T-helper 17 cell (primary cell): Measurements from ENCODE around the gene NDUFAF2. TPM values are rescaled to one million over a fixed set of nuclear protein-coding genes. Genes with fewer than 3 reads are reported as not detected.

ENCODE experiments used
- ATAC-seq: fragments of 150-1000 bp; cut with Tn5 transposase; 2 replicates; pipeline ENCODE4 v1.10.0; 2021; ENCODE audit warnings: mild to moderate bottlenecking, moderate library complexity
- DNase-seq, 3 donors: peaks; one replicate each; pipeline versions ENCODE4 v3.0.0 to v3.0.0-alpha.2; 2020 to 2021
- H3K9me3 ChIP-seq: one replicate; pipeline ENCODE4 v1.7.0; 2013; ENCODE audit warnings: low read length, mild to moderate bottlenecking; ENCODE audit not compliant: control insufficient read depth, poor library complexity, severe bottlenecking
- H3K27ac Mint-ChIP-seq: one replicate; pipeline ENCODE4 v1.8.0; 2022; ENCODE audit warnings: mild to moderate bottlenecking, moderate library complexity, mixed read lengths
- H3K27me3 Mint-ChIP-seq: one replicate; pipeline ENCODE4 v1.8.0; 2022; ENCODE audit warnings: mixed read lengths
- H3K36me3 Mint-ChIP-seq: one replicate; pipeline ENCODE4 v1.8.0; 2022; ENCODE audit warnings: low read depth, mixed read lengths
- H3K4me1 Mint-ChIP-seq: one replicate; pipeline ENCODE4 v1.8.0; 2022; ENCODE audit warnings: mild to moderate bottlenecking, mixed read lengths
- H3K4me3 Mint-ChIP-seq: one replicate; pipeline ENCODE4 v1.8.0; 2022; ENCODE audit warnings: mild to moderate bottlenecking, moderate library complexity, mixed read lengths
- total RNA-seq, 4 donors: library from RNA in 2 of 4; stranded (reverse) in 2 of 4; gene quantifications; one replicate each; pipeline ENCODE4 v1.2.3 and lab custom pipeline; 2022 to 2026

Gene NDUFAF2
- total RNA-seq, 2 donors from 2014 or later: 10.5 to 14.5 TPM

DNA sequence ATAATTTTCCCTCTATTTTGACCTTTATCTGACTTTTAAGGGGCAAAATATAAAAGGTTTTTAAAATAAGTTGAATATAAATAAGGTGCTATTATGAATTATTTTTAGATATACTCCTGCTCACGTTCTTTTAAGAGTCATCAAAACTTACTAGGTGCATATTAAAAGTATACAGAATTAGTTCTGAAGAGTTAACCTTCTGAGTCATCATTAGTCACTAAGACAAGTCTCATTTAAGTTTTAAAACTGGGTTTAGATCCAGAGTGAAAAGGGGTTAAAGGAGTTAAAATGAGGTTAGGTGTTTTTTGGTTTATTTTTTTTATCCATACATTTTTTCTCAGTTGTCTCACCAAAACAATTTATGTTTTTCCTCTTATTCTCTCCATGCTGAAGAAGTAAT lies 175.5 kb downstream of the NDUFAF2 start:
- H3K4me1 Mint-ChIP-seq: peaks cover 2% of the 10 kb centered on the region

DNA sequence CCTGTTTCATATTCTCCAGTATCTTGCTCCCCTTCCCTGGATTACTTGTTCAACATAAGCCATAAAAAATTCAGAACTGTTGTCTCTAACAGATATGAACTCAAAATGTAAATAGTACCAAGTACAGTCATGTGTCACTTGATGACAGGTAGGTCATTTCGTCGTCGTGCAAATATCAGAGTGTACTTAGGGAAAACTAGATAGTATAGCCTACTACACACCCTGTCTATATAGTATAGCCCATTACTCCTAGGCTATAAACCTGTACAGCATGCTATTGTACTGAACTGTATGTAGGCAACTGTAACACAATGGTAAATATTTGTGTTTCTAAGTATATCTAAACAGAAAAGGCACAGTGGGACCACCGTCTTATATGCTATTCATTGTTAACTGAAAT lies 178.1 kb downstream of the NDUFAF2 start:
- no peak overlapping the region for H3K4me3 Mint-ChIP-seq
- no peak for ATAC-seq

More for the DNA sequence above, 175.5 kb downstream of the NDUFAF2 start:
- no peaks in the 10 kb centered on the region for H3K9me3 ChIP-seq
- no peaks in the 10 kb centered on the region for H3K27me3 Mint-ChIP-seq
- no peaks in the 10 kb centered on the region for H3K36me3 Mint-ChIP-seq
- no peak overlapping the region for H3K4me3 Mint-ChIP-seq
- no peak for DNase-seq
- H3K27ac Mint-ChIP-seq: no peak overlapping the region
- no peak for ATAC-seq

GRCh38 chr5:61130289-61130688 lies 185.3 kb downstream of the NDUFAF2 start:
- Mint-ChIP-seq H3K27ac (no peak overlapping the region), H3K4me1 (no peaks in the 10 kb centered on the region), H3K4me3 (no peak overlapping the region), H3K27me3 (no peaks in the 10 kb centered on the region), H3K36me3 (peaks cover 2% of the 10 kb centered on the region)
- DNase-seq (no peak), ATAC-seq (no peak)
- H3K9me3 ChIP-seq: no peaks in the 10 kb centered on the region

More for the DNA sequence above, 178.1 kb downstream of the NDUFAF2 start:
- peaks cover 2% of the 10 kb centered on the region for H3K36me3 Mint-ChIP-seq
- no peak for DNase-seq
- H3K27ac Mint-ChIP-seq: no peak overlapping the region
- no peaks in the 10 kb centered on the region for H3K9me3 ChIP-seq
- peaks cover 2% of the 10 kb centered on the region for H3K4me1 Mint-ChIP-seq
- H3K27me3 Mint-ChIP-seq: no peaks in the 10 kb centered on the region

DNA sequence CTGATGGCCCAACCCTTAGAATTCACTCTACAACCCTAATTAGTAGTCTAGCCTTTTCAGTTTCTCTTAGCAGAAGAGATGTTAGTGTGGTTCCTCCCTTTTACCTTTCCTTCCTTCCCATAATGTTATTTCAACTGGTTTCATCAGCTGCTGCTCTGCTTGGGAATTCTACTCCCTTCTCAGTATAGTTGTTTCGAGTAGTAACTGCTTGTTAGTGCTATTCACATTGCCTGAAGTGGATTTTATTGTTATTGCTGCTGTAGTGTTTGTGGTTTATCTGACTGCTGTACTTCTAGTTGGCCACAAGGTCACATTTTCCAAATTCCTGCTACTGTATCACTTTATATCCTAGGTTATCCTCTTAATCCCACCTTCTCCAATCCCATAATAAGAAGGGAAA lies 187.6 kb downstream of the NDUFAF2 start:
- no peaks in the 10 kb centered on the region for H3K36me3 Mint-ChIP-seq
- H3K9me3 ChIP-seq: no peaks in the 10 kb centered on the region
- DNase-seq (no peak), ATAC-seq (no peak)
- no peak overlapping the region for H3K4me3 Mint-ChIP-seq
- H3K27me3 Mint-ChIP-seq: no peaks in the 10 kb centered on the region
- no peaks in the 10 kb centered on the region for H3K4me1 Mint-ChIP-seq
- no peak overlapping the region for H3K27ac Mint-ChIP-seq

DNA sequence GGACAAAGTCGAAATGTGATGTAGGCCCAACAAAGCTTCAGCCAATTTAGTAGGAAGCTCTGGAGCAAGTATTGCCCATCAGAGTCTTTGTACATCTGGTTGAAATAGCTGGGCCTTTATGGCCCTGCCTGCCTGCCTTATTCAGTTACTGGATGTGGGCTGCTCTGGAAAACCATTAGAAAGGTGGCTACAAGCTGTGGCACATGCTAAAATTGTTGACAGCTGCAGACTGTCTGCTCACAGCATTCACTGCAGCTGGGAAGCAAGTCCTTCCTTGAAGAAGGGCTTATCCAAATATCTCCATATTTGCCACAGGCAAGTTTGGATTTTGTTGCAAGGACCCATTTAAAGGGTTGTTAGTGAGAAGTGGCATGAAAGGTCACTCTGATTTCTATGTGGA lies 192.8 kb downstream of the NDUFAF2 start:
- Mint-ChIP-seq H3K27me3 (no peaks in the 10 kb centered on the region), H3K4me1 (peaks cover 2% of the 10 kb centered on the region), H3K27ac (no peak overlapping the region), H3K4me3 (no peak overlapping the region), H3K36me3 (no peaks in the 10 kb centered on the region)
- DNase-seq (no peak), ATAC-seq (no peak)
- H3K9me3 ChIP-seq: no peaks in the 10 kb centered on the region

DNA sequence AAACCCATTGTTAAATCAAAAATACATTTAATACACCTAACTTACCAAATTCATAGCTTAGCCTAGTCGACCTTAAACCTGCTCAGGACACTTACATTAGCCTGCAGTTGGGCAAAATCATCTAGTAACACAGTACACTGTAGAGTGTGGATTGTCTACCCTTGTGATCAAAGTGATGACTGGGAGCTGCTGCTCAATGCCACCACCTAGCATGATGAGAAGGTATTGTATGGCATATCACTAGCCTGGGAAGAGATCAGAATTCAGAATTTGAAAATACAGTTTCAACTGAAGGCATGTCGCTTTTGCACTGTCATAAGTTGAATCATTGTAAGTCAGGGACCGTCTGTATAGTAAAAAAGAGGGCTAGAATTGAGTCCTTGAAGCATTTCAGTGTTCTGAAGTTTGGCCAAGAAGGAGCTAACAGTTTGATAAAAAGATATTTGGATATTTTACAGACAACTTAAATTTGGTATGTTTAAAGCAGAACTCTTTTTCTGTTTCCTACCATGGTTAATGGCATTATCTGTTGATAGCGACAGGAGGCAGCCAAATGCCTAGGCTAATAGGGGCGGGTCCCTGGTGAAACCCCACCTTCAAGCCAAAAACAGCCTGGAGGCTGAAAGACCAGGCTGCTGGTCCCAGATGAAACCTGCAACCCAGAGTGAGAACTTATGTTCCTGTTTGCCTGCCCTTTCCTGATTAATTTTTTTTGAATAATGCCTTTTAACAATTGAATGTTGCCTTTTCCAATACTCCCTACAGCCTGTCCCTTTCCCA lies 194.3 kb downstream of the NDUFAF2 start:
- no peak for ATAC-seq
- Mint-ChIP-seq H3K4me1 (peaks cover 2% of the 10 kb centered on the region), H3K36me3 (no peaks in the 10 kb centered on the region), H3K27me3 (no peaks in the 10 kb centered on the region), H3K4me3 (no peak overlapping the region), H3K27ac (no peak overlapping the region)
- H3K9me3 ChIP-seq: no peaks in the 10 kb centered on the region
- no peak for DNase-seq

DNA sequence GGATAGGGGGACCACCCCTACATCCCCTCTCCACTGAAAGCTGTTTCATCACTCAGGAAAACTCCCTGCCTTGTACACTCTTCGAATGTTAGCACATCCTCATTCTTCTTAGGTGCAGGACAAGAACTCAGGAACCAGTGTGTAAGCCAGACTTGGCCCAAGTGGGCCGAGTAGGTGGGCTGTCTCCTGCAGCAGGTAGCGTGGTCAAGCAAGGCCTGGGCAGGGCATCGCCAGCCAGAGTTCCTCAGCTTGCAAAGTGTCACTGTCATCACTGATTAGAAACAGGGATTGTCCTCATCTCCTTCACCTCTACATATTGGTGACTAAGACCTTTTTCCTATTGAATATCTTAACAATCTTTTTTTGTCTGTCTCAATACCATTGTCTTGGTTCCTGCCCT lies 194.9 kb downstream of the NDUFAF2 start:
- Mint-ChIP-seq H3K4me3 (no peak overlapping the region), H3K4me1 (peaks cover 2% of the 10 kb centered on the region), H3K27me3 (no peaks in the 10 kb centered on the region), H3K36me3 (no peaks in the 10 kb centered on the region), H3K27ac (no peak overlapping the region)
- ATAC-seq (no peak), DNase-seq (no peak)
- no peaks in the 10 kb centered on the region for H3K9me3 ChIP-seq

GRCh38 chr5:61141801-61142200 lies 196.8 kb downstream of the NDUFAF2 start:
- no peak for DNase-seq

GRCh38 chr5:61142391-61142790 lies 197.4 kb downstream of the NDUFAF2 start:
- Mint-ChIP-seq H3K27me3 (no peaks in the 10 kb centered on the region), H3K4me1 (peaks cover 2% of the 10 kb centered on the region), H3K36me3 (no peaks in the 10 kb centered on the region), H3K27ac (no peak overlapping the region), H3K4me3 (no peak overlapping the region)
- ATAC-seq (no peak), DNase-seq (no peak)
- H3K9me3 ChIP-seq: no peaks in the 10 kb centered on the region

More at GRCh38 chr5:61141801-61142200, 196.8 kb downstream of the NDUFAF2 start:
- no peaks in the 10 kb centered on the region for H3K36me3 Mint-ChIP-seq
- peaks cover 2% of the 10 kb centered on the region for H3K4me1 Mint-ChIP-seq
- H3K4me3 Mint-ChIP-seq: no peak overlapping the region
- H3K9me3 ChIP-seq: no peaks in the 10 kb centered on the region
- ATAC-seq: no peak
- H3K27me3 Mint-ChIP-seq: no peaks in the 10 kb centered on the region
- no peak overlapping the region for H3K27ac Mint-ChIP-seq

DNA sequence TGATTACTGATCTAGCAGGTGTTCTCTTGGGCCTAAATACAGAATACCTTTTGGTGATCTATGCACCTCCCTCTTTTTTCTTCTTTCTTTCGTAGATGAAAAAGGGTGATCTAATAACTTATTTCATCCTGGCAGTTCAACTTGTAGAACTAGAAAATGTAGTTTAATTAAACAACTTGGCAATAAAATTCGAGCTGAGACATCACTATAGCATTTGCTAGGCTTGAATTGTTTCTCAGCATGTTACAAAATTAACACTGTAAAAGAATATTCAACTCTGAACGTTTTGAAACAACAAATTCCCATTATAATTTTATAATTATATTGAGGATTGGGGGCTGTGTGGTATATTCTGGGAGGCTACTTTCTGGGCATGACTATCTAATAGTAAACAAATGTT lies 197.8 kb downstream of the NDUFAF2 start:
- H3K4me1 Mint-ChIP-seq: peaks cover 2% of the 10 kb centered on the region
- H3K27me3 Mint-ChIP-seq: no peaks in the 10 kb centered on the region
- H3K27ac Mint-ChIP-seq: no peak overlapping the region
- no peak for ATAC-seq
- DNase-seq: no peak
- no peak overlapping the region for H3K4me3 Mint-ChIP-seq
- no peaks in the 10 kb centered on the region for H3K9me3 ChIP-seq
- H3K36me3 Mint-ChIP-seq: no peaks in the 10 kb centered on the region

- H3K9me3 ChIP-seq: no peaks in the 10 kb centered on the region
- DNase-seq (no peak), ATAC-seq (no peak)
- Mint-ChIP-seq H3K4me3 (no peak overlapping the region), H3K4me1 (no peaks in the 10 kb centered on the region), H3K27me3 (no peaks in the 10 kb centered on the region), H3K27ac (no peak overlapping the region), H3K36me3 (no peaks in the 10 kb centered on the region)
These were observed 203.5 kb downstream of the NDUFAF2 start for GRCh38 chr5:61148515-61148914.

GRCh38 chr5:61151893-61152292 lies 206.9 kb downstream of the NDUFAF2 start:
- Mint-ChIP-seq H3K27me3 (no peaks in the 10 kb centered on the region), H3K36me3 (no peaks in the 10 kb centered on the region), H3K4me3 (no peak overlapping the region), H3K4me1 (no peaks in the 10 kb centered on the region), H3K27ac (no peak overlapping the region)
- no peak for ATAC-seq
- DNase-seq: no peak
- no peaks in the 10 kb centered on the region for H3K9me3 ChIP-seq

DNA sequence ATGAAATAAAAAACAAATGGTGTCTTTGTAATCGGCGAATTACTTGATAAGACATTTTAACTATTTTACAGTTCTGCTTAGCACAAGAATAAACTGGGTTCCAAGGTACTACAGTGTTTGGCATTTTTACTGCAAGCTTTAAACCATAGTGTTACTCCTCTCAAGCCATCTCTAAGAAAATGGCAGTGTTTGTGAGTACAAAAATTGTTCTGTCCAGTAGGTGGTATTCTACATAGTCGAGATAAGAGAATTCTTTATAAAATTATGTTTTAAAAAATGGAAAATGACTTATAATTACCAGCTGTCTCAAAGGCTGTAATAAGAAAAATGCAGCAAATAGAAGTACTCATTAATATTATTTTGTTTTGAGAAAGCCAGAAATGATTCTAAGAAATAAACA lies 214.1 kb downstream of the NDUFAF2 start:
- H3K27ac Mint-ChIP-seq: no peak overlapping the region
- DNase-seq (no peak), ATAC-seq (no peak)
- no peaks in the 10 kb centered on the region for H3K9me3 ChIP-seq
- no peaks in the 10 kb centered on the region for H3K36me3 Mint-ChIP-seq
- no peaks in the 10 kb centered on the region for H3K27me3 Mint-ChIP-seq
- H3K4me3 Mint-ChIP-seq: no peak overlapping the region
- peaks cover 24% of the 10 kb centered on the region for H3K4me1 Mint-ChIP-seq

GRCh38 chr5:61159836-61160235 lies 214.8 kb downstream of the NDUFAF2 start:
- H3K4me3 Mint-ChIP-seq: no peak overlapping the region

More at GRCh38 chr5:61159836-61160235, 214.8 kb downstream of the NDUFAF2 start:
- ATAC-seq: no peak
- Mint-ChIP-seq H3K4me1 (peaks cover 24% of the 10 kb centered on the region), H3K27ac (peak overlapping the region; percentile 34), H3K36me3 (no peaks in the 10 kb centered on the region), H3K27me3 (no peaks in the 10 kb centered on the region)
- no peaks in the 10 kb centered on the region for H3K9me3 ChIP-seq
- DNase-seq: no peak
